VCaP (cell line): Measurements from ENCODE around the gene KIAA0319L.

Experiments used
- H3K27ac ChIP-seq: fragments of 450-650 bp; 2 replicates; pipeline ENCODE4 v1.5.1; 2017
- CTCF ChIP-seq: fragments of 450-650 bp; conservative IDR thresholded peaks from 2 replicates; pipeline ENCODE4 v1.5.1; 2017; ENCODE audit warnings: mild to moderate bottlenecking, moderate library complexity

Gene KIAA0319L

GRCh38 chr1:35564884-35565741 is 7.9 kb upstream of the KIAA0319L start:
- no peak overlapping the region for H3K27ac ChIP-seq
- peak; percentile 55 for TF ChIP-seq CTCF

GRCh38 chr1:35564037-35564883 is 7.1 kb upstream of the KIAA0319L start:
- peak; percentile 83 for TF ChIP-seq CTCF
- no peak overlapping the region for H3K27ac ChIP-seq

- no peak overlapping the region for H3K27ac ChIP-seq
- no peak for TF ChIP-seq CTCF
Observed at GRCh38 chr1:35563166-35563565, 6.0 kb upstream of the KIAA0319L start.

DNA sequence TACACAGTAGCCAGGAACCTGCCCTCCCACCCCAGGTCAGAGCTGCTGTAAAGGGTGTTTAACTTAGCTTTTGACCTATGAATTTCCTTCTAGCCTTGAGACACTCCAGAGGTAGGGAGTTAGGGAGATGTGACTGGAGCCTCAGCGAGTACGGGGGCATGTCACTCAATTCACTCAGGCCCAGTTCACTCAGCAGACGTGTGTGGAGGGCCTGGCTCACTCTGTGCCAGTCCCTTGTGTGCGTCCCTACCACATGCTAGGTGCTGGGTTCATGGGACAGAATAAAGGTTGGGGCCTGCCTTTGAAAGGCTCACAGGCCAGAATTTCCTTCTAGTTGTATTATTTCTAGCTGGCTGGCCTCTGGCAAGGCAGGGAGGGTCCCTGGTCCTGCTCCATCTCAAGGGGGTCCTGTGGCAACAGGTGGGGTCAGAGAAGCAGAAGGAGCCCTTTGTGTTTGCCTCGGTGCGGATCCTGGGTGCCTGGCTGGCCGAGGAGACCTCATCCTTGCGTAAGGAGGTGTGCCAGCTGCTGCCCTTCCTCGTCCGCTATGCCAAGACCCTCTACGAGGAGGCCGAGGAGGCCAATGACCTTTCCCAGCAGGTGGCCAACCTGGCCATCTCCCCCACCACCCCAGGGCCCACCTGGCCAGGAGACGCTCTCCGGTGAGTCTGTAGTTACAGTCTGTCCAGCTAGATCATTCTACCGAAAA is 4.9 kb upstream of the KIAA0319L start:
- H3K27ac ChIP-seq: no peak overlapping the region
- TF ChIP-seq CTCF: no peak

- no peak for TF ChIP-seq CTCF
- H3K27ac ChIP-seq: peak overlapping the region; percentile 57
Observed at GRCh38 chr1:35561297-35561971, 4.2 kb upstream of the KIAA0319L start.

GRCh38 chr1:35560256-35561225 is 3.3 kb upstream of the KIAA0319L start:
- peak overlapping the region; percentile 57 for H3K27ac ChIP-seq
- TF ChIP-seq CTCF: no peak
